Stomach (tissue), 9 donors: ENCODE data around the gene CASR. TPM values are rescaled to one million over a fixed set of nuclear protein-coding genes. Genes with fewer than 3 reads are reported as not detected.

Experiments
- DNase-seq, 2 donors: peaks; one replicate each; pipeline versions ENCODE4 v3.0.0 to v3.0.0-alpha.2; 2013 to 2019
- H3K27ac ChIP-seq, 5 donors: fragments of 200-600 bp in 4 of 5; sonication (generic) in 4 of 5; one replicate each; pipeline ENCODE4 v1.5.1; 2013 to 2019; ENCODE audit warnings: mild to moderate bottlenecking in 1 of 5, moderate library complexity in 1 of 5
- H3K27me3 ChIP-seq, 3 donors: fragments of 200-600 bp; sonication (generic); one replicate each; pipeline ENCODE4 v1.5.1; 2017 to 2019; ENCODE audit warnings: mixed run types in 1 of 3
- H3K36me3 ChIP-seq, 4 donors: fragments of 200-600 bp; sonication (generic); 1 replicate in 3 of 4; 2 replicates in 1 of 4; pipeline ENCODE4 v1.5.1; 2016 to 2019
- H3K4me1 ChIP-seq, 4 donors: fragments of 200-600 bp; sonication (generic); one replicate each; pipeline ENCODE4 v1.5.1; 2016 to 2019
- H3K4me3 ChIP-seq, 4 donors: fragments of 200-600 bp; sonication (generic) in 3 of 4; one replicate each; pipeline ENCODE4 v1.5.1; 2016 to 2019; ENCODE audit warnings: mild to moderate bottlenecking in 1 of 4
- H3K9me3 ChIP-seq, 4 donors: fragments of 200-600 bp; sonication (generic); one replicate each; pipeline ENCODE4 v1.5.1; 2016 to 2019
- EP300 ChIP-seq: sonication (generic); formaldehyde crosslinking; IDR thresholded peaks from one replicate; pipeline ENCODE4 v1.6.1; 2017; ENCODE audit warnings: antibody characterized with exemption
- POLR2A ChIP-seq, 4 donors: fragments of 450-650 bp; IDR thresholded peaks; one replicate each; pipeline ENCODE4 v1.6.1; 2016; ENCODE audit warnings: antibody characterized with exemption in 4 of 4, control low read depth in 2 of 4, mild to moderate bottlenecking in 1 of 4, moderate library complexity in 1 of 4
- POLR2AphosphoS5 ChIP-seq, 3 donors: sonication (generic); formaldehyde crosslinking; IDR thresholded peaks; one replicate each; pipeline ENCODE4 v1.6.1; 2016; ENCODE audit warnings: antibody characterized with exemption in 3 of 3
- WGBS, 5 donors: extraction: QIAGEN DNeasy Blood & Tissue Kit in 3 of 5; methylation state at CpG; one replicate each; pipeline versions ENCODE4 v1.1.5 to v1.1.7; 2013 to 2018; 5-methylcytosine and 5-hydroxymethylcytosine counted together
- intact Hi-C: fragments of 100-400 bp; cut with DNase I; formaldehyde crosslinking; loops from one replicate; pipeline ENCODE4 v1.15.1; 2023; ENCODE audit warnings: low total_unique reads
- polyA plus RNA-seq, 3 donors: library from polyadenylated mRNA; stranded (reverse); fragments of 200-250 nt; gene quantifications; one replicate each; pipeline ENCODE4 v1.2.3, GENCODE V29; 2013
- total RNA-seq, 5 donors: library from RNA; depleted of rRNA; stranded (reverse); fragments of >200 nt; gene quantifications; one replicate each; pipeline versions ENCODE4 v1.1.0 to v1.2.3, GENCODE V29; 2014 to 2016
- TF ChIP-seq, protein P1 (sequence below), 7 experiments: fragments of 450-650 bp in 4 of 7; fragments of 200-600 bp in 3 of 7; sonication (generic) in 3 of 7; IDR thresholded peaks; one replicate each; pipeline ENCODE4 v1.5.1; 2016 to 2019; ENCODE audit warnings: antibody characterized with exemption in 7 of 7, control low read depth in 2 of 7, mild to moderate bottlenecking in 1 of 7
- donor health status: healthy with polysubstance abuse.
- donor health status: Bipolar disorder and iron deficiency.
- donor health status: healthy.

CASR gene
- total and polyA plus RNA-seq, 8 donors, result 0.03 to 3.0 (median 0.43) TPM; not detected in 4

DNA sequence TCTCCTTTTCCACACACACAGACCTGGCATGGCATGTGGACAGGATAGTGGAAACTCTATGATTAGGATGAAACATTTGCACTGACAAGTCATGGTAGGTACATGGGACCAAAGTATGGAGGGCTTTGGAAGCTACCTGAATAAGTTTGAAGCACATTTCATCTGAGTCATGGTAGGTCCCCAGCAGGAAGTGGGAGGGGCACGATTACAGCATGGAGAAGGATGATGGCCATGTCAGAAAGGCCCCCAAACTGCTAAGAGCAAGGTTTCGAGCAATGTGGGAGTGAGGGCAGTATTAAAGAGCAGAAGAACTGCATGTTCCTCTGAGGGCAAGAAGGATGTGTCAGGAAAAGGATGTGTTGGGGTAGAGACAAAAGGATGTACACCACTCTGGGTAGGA is 90.0 kb downstream of the CASR start:
- no peaks in the 10 kb centered on the region for H3K36me3 ChIP-seq
- intact Hi-C loops, result no loop called here
- TF ChIP-seq POLR2AphosphoS5 (IDR thresholded peaks at IDR 0.05), result no peak
- TF ChIP-seq EP300, result no peak
- TF ChIP-seq, protein P1, sequence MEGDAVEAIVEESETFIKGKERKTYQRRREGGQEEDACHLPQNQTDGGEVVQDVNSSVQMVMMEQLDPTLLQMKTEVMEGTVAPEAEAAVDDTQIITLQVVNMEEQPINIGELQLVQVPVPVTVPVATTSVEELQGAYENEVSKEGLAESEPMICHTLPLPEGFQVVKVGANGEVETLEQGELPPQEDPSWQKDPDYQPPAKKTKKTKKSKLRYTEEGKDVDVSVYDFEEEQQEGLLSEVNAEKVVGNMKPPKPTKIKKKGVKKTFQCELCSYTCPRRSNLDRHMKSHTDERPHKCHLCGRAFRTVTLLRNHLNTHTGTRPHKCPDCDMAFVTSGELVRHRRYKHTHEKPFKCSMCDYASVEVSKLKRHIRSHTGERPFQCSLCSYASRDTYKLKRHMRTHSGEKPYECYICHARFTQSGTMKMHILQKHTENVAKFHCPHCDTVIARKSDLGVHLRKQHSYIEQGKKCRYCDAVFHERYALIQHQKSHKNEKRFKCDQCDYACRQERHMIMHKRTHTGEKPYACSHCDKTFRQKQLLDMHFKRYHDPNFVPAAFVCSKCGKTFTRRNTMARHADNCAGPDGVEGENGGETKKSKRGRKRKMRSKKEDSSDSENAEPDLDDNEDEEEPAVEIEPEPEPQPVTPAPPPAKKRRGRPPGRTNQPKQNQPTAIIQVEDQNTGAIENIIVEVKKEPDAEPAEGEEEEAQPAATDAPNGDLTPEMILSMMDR (IDR thresholded peaks at IDR 0.05), result no peak
- TF ChIP-seq POLR2A (IDR thresholded peaks at IDR 0.05), result no peak
- H3K4me3 ChIP-seq, result no peak overlapping the region
- H3K27me3 ChIP-seq, result no peaks in the 10 kb centered on the region
- no peak overlapping the region for H3K27ac ChIP-seq
- no peaks in the 10 kb centered on the region for H3K9me3 ChIP-seq
- DNase-seq, result no peak
- no peaks in the 10 kb centered on the region for H3K4me1 ChIP-seq
- 64 to 78% (median 73%) methylated on average over 2 of the region's 2 CpGs for WGBS, 5 donors

DNA sequence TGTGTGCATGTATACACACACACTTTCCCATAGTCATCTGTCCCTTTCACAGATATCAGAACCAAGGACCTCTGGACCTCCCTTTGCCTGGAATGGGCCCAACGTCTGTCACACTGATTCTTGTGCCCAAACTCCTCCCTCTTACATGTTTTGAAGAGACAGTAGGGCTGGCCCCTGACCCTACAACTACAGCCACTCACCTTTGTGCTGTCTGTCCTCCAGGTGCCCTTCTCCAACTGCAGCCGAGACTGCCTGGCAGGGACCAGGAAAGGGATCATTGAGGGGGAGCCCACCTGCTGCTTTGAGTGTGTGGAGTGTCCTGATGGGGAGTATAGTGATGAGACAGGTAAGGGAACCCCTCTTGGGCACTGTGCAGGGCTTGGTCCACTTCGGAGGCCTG is 98.4 kb downstream of the CASR start:
- Histone ChIP-seq H3K9me3 (no peaks in the 10 kb centered on the region), H3K36me3 (no peaks in the 10 kb centered on the region), H3K4me1 (no peaks in the 10 kb centered on the region), H3K27me3 (no peaks in the 10 kb centered on the region), H3K27ac (no peak overlapping the region), H3K4me3 (no peak overlapping the region)
- DNase-seq, result no peak
- WGBS, 5 donors, result 55 to 74% (median 65%) methylated on average over 3 of the region's 3 CpGs
- intact Hi-C loops, result no loop called here
- TF ChIP-seq POLR2A (IDR thresholded peaks at IDR 0.05) (no peak), POLR2AphosphoS5 (IDR thresholded peaks at IDR 0.05) (no peak), EP300 (no peak)
- TF ChIP-seq, protein P1 (IDR thresholded peaks at IDR 0.05), result no peak

DNA sequence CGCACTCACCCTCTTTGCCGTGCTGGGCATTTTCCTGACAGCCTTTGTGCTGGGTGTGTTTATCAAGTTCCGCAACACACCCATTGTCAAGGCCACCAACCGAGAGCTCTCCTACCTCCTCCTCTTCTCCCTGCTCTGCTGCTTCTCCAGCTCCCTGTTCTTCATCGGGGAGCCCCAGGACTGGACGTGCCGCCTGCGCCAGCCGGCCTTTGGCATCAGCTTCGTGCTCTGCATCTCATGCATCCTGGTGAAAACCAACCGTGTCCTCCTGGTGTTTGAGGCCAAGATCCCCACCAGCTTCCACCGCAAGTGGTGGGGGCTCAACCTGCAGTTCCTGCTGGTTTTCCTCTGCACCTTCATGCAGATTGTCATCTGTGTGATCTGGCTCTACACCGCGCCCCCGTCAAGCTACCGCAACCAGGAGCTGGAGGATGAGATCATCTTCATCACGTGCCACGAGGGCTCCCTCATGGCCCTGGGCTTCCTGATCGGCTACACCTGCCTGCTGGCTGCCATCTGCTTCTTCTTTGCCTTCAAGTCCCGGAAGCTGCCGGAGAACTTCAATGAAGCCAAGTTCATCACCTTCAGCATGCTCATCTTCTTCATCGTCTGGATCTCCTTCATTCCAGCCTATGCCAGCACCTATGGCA is 100.5 kb downstream of the CASR start:
- no peaks in the 10 kb centered on the region for H3K27me3 ChIP-seq
- no peak overlapping the region for H3K27ac ChIP-seq
- 83 to 89% (median 86%) methylated on average over 21 to 22 of the region's 22 CpGs for WGBS, 5 donors
- no peaks in the 10 kb centered on the region for H3K9me3 ChIP-seq
- no peak for DNase-seq
- no peaks in the 10 kb centered on the region for H3K4me1 ChIP-seq
- intact Hi-C loops, result no loop called here
- TF ChIP-seq POLR2AphosphoS5 (IDR thresholded peaks at IDR 0.05), result no peak
- TF ChIP-seq EP300, result no peak
- TF ChIP-seq, protein P1 (IDR thresholded peaks at IDR 0.05), result no peak
- no peak for TF ChIP-seq POLR2A (IDR thresholded peaks at IDR 0.05)
- no peak overlapping the region for H3K4me3 ChIP-seq
- H3K36me3 ChIP-seq, result no peaks in the 10 kb centered on the region

DNA sequence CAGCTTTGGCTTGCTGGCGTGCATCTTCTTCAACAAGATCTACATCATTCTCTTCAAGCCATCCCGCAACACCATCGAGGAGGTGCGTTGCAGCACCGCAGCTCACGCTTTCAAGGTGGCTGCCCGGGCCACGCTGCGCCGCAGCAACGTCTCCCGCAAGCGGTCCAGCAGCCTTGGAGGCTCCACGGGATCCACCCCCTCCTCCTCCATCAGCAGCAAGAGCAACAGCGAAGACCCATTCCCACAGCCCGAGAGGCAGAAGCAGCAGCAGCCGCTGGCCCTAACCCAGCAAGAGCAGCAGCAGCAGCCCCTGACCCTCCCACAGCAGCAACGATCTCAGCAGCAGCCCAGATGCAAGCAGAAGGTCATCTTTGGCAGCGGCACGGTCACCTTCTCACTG is 101.0 kb downstream of the CASR start:
- TF ChIP-seq, protein P1 (IDR thresholded peaks at IDR 0.05), result no peak
- TF ChIP-seq EP300, result no peak
- TF ChIP-seq POLR2A (IDR thresholded peaks at IDR 0.05), result no peak
- TF ChIP-seq POLR2AphosphoS5 (IDR thresholded peaks at IDR 0.05), result no peak
- 92 to 94% (median 94%) methylated on average over 17 to 20 of the region's 20 CpGs for WGBS, 5 donors
- no peak overlapping the region for H3K27ac ChIP-seq

More for the DNA sequence above, 101.0 kb downstream of the CASR start:
- Histone ChIP-seq H3K9me3 (no peaks in the 10 kb centered on the region), H3K4me1 (no peaks in the 10 kb centered on the region), H3K27me3 (no peaks in the 10 kb centered on the region), H3K36me3 (no peaks in the 10 kb centered on the region), H3K4me3 (no peak overlapping the region)
- intact Hi-C loops, result no loop called here
- no peak for DNase-seq
